Astrocyte of the cerebellum (primary cell): Measurements from ENCODE around the gene PRPF40A.
A peak's percentile ranks its signal among the peaks of the same experiment; 100 is the strongest.
"Not testable (repeated sequence)": the region's sequence is repeated elsewhere in the genome, so short reads cannot be mapped to it uniquely, and the experiment has no call there.

Experiments
- DNase-seq: peaks from one replicate; pipeline ENCODE4 v3.0.0-alpha.2; 2011; ENCODE audit warnings: low read depth
- H3K4me3 ChIP-seq: 2 replicates; pipeline ENCODE4 v1.5.1; 2011; ENCODE audit warnings: mild to moderate bottlenecking, low read depth, low read length, moderate library complexity
- in situ Hi-C: cut with HindIII; loops from 2 replicates; pipeline ENCODE4 v1.10.0; 2017; ENCODE audit warnings: low sequenced_read_pairs
- TF ChIP-seq, protein P1 (sequence below): IDR thresholded peaks from 2 replicates; pipeline ENCODE4 v1.5.1; 2012; ENCODE audit warnings: low read length, low read depth, moderate library complexity, mild to moderate bottlenecking; ENCODE audit errors: missing control alignments

PRPF40A gene

GRCh38 chr2:152755029-152755428, 37.8 kb upstream of the PRPF40A start:
- in situ Hi-C loops = no loop called here
- no peak for DNase-seq
- H3K4me3 ChIP-seq = no peak overlapping the region
- TF ChIP-seq, protein P1, sequence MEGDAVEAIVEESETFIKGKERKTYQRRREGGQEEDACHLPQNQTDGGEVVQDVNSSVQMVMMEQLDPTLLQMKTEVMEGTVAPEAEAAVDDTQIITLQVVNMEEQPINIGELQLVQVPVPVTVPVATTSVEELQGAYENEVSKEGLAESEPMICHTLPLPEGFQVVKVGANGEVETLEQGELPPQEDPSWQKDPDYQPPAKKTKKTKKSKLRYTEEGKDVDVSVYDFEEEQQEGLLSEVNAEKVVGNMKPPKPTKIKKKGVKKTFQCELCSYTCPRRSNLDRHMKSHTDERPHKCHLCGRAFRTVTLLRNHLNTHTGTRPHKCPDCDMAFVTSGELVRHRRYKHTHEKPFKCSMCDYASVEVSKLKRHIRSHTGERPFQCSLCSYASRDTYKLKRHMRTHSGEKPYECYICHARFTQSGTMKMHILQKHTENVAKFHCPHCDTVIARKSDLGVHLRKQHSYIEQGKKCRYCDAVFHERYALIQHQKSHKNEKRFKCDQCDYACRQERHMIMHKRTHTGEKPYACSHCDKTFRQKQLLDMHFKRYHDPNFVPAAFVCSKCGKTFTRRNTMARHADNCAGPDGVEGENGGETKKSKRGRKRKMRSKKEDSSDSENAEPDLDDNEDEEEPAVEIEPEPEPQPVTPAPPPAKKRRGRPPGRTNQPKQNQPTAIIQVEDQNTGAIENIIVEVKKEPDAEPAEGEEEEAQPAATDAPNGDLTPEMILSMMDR = peak; percentile 28

GRCh38 chr2:152747751-152748150, 30.5 kb upstream of the PRPF40A start:
- DNase-seq, in situ Hi-C loops, H3K4me3 ChIP-seq: not testable (repeated sequence)

GRCh38 chr2:152743002-152743401, 25.7 kb upstream of the PRPF40A start:
- TF ChIP-seq, protein P1 = peak; percentile 68
- in situ Hi-C loops = no loop called here
- DNase-seq = no peak
- H3K4me3 ChIP-seq = no peak overlapping the region

GRCh38 chr2:152740743-152741328, 23.6 kb upstream of the PRPF40A start:
- TF ChIP-seq, protein P1 = peak; percentile 54
- in situ Hi-C loops = no loop called here

GRCh38 chr2:152739705-152740104, 22.4 kb upstream of the PRPF40A start:
- in situ Hi-C loops, H3K4me3 ChIP-seq, DNase-seq: not testable (repeated sequence)

More at GRCh38 chr2:152740743-152741328, 23.6 kb upstream of the PRPF40A start:
- peak; percentile 60 for DNase-seq
- no peak overlapping the region for H3K4me3 ChIP-seq

- TF ChIP-seq, protein P1 = no peak
- in situ Hi-C loops = no loop called here
- no peak overlapping the region for H3K4me3 ChIP-seq
- no peak for DNase-seq
Measured at GRCh38 chr2:152738438-152738837, 21.2 kb upstream of the PRPF40A start.

DNA sequence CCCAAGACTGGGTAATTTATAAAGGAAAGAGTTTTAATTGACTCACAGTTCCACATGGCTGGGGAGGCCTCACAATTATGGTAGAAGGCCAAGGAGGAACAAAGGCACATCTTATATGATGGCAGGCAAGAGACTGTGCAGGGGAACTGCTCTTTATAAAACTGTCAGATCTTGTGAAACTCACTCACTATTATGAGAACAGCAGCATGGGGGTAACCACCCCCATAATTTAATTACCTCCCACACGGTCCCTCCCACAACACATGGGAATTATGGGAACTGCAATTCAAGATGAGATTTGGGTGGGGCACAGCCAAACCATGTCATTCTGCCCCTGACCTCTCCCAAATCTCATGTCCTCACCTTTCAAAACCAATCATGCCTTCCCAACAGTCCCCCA, 20.2 kb upstream of the PRPF40A start:
- in situ Hi-C loops, DNase-seq, H3K4me3 ChIP-seq: not testable (repeated sequence)

DNA sequence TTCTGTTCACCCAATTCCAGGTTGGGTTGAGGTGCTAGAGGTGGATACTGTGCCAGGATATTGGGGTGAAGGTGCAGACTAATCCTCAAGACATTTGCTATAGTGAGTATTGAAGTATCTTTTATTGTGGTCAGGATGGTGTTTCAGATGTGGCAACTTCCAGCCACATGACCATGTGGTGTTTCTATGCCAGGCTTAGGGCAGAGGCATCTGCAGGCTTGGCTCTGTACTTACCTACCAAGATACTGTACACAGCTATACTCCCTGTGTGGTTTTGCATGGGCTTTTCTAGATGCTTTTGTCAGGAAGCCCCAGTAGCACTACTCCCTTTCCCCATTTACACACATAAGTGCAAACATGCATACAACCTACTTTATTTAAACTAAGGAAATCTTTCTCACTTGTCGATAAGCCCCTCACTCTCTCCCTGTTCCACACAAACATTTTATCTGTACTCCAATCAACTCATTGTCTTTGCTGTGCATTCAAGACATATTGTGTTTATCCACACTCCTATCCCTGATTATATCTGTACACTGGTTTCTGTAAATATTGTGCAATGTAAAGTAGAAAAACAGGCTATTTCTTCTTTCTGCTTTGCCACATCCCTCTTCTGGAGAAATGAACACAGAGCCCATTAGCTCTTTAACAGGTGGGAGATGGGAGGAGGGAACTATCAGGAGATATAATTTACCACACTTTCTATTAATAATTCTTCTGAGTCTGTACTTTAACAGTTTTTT, 13.5 kb upstream of the PRPF40A start:
- TF ChIP-seq, protein P1 = no peak
- no peak overlapping the region for H3K4me3 ChIP-seq
- no peak for DNase-seq
- in situ Hi-C loops = no loop called here
